SU-DHL-6 (cell line): ENCODE measurements around the gene IGSF11.
A peak's percentile ranks its signal among the peaks of the same experiment; 100 is the strongest.
"Not testable (repeated sequence)": the region's sequence is repeated elsewhere in the genome, so short reads cannot be mapped to it uniquely, and the experiment has no call there.

ENCODE experiments used
- H2AFZ ChIP-seq: fragments of 200-600 bp; sonication (generic); 2 replicates; pipeline ENCODE4 v1.6.1; 2014; ENCODE audit warnings: low read depth, mild to moderate bottlenecking, moderate library complexity, mixed read lengths, antibody characterized with exemption, low read length; ENCODE audit not compliant: severe bottlenecking
- H3F3A ChIP-seq: fragments of 200-600 bp; shearing (Covaris generic); 2 replicates; pipeline ENCODE4 v1.6.0; 2016; ENCODE audit warnings: antibody characterized with exemption, mild to moderate bottlenecking; ENCODE audit not compliant: insufficient read depth
- H3K27ac ChIP-seq: fragments of 200-600 bp; sonication (generic); 2 replicates; pipeline ENCODE4 v1.5.1; 2016; ENCODE audit warnings: low read depth, mild to moderate bottlenecking, low read length, moderate library complexity, mixed read lengths
- H3K27me3 ChIP-seq: fragments of 200-600 bp; sonication (generic), shearing (Covaris generic); 2 replicates; pipeline ENCODE4 v1.6.0; 2014; ENCODE audit warnings: mild to moderate bottlenecking, low read length
- H3K36me3 ChIP-seq: fragments of 200-600 bp; sonication (generic); 2 replicates; pipeline ENCODE4 v1.6.1; 2014; ENCODE audit warnings: mild to moderate bottlenecking, low read length, mixed read lengths
- H3K4me2 ChIP-seq: fragments of 300-600, 200-600 bp; shearing (Covaris generic), sonication (generic); 2 replicates; pipeline ENCODE4 v1.6.0; 2014; ENCODE audit warnings: low read length, low read depth, mild to moderate bottlenecking; ENCODE audit not compliant: poor library complexity, severe bottlenecking
- H3K4me3 ChIP-seq: fragments of 200-600 bp; sonication (generic); 2 replicates; pipeline ENCODE4 v1.5.1; 2014; ENCODE audit warnings: antibody characterized with exemption, low read length, mild to moderate bottlenecking, mixed read lengths; ENCODE audit not compliant: insufficient read depth, poor library complexity, severe bottlenecking
- H3K79me2 ChIP-seq: fragments of 200-600 bp; sonication (generic); 2 replicates; pipeline ENCODE4 v1.6.1; 2014; ENCODE audit warnings: mild to moderate bottlenecking, low read length, moderate library complexity; ENCODE audit not compliant: insufficient read depth
- H3K9ac ChIP-seq: fragments of 200-600 bp; sonication (generic); 2 replicates; pipeline ENCODE4 v1.7.0; 2014; ENCODE audit warnings: mild to moderate bottlenecking, low read length
- H3K9me2 ChIP-seq: fragments of 200-600 bp; sonication (generic); replicated peaks from 2 replicates; pipeline ENCODE4 v1.6.1; 2014; ENCODE audit warnings: low read length; ENCODE audit not compliant: insufficient read depth
- H3K9me3 ChIP-seq: fragments of 200-600 bp; sonication (generic); 2 replicates; pipeline ENCODE4 v1.6.1; 2014; ENCODE audit warnings: low read length, mixed read lengths; ENCODE audit not compliant: insufficient read depth
- H4K20me1 ChIP-seq: fragments of 200-600 bp; sonication (generic); 2 replicates; pipeline ENCODE4 v1.6.1; 2014; ENCODE audit warnings: low read depth, mild to moderate bottlenecking, antibody characterized with exemption, low read length, moderate library complexity, mixed read lengths
- EZH2phosphoT487 ChIP-seq: fragments of 200-600 bp; sonication (generic), shearing (Covaris generic); conservative IDR thresholded peaks from 2 replicates; pipeline ENCODE4 v1.6.1; 2018; ENCODE audit warnings: mild to moderate bottlenecking, antibody characterized with exemption, low read length, moderate library complexity, mixed read lengths
- TF ChIP-seq, protein P1 (sequence below): fragments of 200-600 bp; sonication (generic); IDR thresholded peaks from one replicate; pipeline ENCODE4 v1.5.1; 2017; ENCODE audit warnings: antibody characterized with exemption, mild to moderate bottlenecking, low read length, moderate library complexity; ENCODE audit not compliant: insufficient read depth, poor library complexity, severe bottlenecking

IGSF11 gene, protein sequence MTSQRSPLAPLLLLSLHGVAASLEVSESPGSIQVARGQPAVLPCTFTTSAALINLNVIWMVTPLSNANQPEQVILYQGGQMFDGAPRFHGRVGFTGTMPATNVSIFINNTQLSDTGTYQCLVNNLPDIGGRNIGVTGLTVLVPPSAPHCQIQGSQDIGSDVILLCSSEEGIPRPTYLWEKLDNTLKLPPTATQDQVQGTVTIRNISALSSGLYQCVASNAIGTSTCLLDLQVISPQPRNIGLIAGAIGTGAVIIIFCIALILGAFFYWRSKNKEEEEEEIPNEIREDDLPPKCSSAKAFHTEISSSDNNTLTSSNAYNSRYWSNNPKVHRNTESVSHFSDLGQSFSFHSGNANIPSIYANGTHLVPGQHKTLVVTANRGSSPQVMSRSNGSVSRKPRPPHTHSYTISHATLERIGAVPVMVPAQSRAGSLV

DNA sequence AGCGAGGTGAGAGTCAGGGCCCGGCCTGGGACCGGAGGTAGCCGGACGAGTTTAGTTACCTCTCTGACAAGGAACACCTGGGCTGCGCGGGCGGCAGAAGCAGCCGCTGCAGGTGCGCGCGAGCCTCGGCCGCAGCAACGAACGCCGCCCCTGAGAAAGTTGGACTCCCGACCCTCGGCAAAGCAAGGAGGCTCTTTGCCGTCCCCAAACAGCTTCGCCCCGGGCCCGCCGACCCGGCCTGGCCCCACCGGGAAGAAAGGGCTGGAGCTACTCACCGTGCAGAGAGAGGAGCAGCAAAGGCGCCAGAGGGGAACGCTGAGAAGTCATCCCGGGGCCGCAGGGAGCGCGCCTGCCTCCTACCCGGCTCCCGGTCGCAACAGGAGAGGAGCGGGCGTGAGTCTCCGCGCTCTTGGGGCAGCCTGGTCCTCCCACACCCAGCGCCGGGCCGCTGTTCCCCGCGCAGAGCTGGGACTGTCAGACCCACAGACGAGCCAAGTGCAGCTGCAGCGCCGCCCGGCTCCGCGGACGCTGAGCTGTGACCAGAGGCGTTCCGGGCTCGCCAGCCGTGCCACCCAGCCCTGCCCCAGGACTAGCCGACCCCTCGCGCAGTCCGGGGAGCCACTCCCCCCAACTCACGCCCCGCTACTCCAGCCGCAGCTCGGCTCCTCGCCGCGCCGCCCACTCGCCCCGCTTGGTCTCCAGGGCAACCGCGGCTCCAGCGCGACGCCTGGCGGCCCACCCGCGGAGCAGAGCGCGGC lies at the start of gene IGSF11:
TSS of gene IGSF11 (minus strand) at position 591 of the 758 bp plus-strand sequence. CDS start at position 327, 264 bp downstream.
- peak within 1 kb of the TSS; percentile 23; the same call in 1 of the 2 replicates for H3K9ac ChIP-seq
- no peak within 1 kb of the TSS for H3K27ac ChIP-seq
- H2AFZ ChIP-seq: peak within 1 kb of the TSS; percentile 39

GRCh38 chr3:119080364-119080763 lies 45.7 kb upstream of the IGSF11 start:
- Histone ChIP-seq H3F3A (no peaks in the 10 kb centered on the region), H3K4me2 (no peak overlapping the region), H3K27me3 (no peaks in the 10 kb centered on the region), H3K27ac (no peak overlapping the region), H2AFZ (no peak overlapping the region), H3K4me3 (no peak overlapping the region), H3K9me2 (no peaks in the 10 kb centered on the region), H3K79me2 (no peaks in the 10 kb centered on the region), H3K9me3 (no peaks in the 10 kb centered on the region), H3K9ac (no peak overlapping the region), H4K20me1 (no peaks in the 10 kb centered on the region), H3K36me3 (no peaks in the 10 kb centered on the region)
- TF ChIP-seq, protein P1, sequence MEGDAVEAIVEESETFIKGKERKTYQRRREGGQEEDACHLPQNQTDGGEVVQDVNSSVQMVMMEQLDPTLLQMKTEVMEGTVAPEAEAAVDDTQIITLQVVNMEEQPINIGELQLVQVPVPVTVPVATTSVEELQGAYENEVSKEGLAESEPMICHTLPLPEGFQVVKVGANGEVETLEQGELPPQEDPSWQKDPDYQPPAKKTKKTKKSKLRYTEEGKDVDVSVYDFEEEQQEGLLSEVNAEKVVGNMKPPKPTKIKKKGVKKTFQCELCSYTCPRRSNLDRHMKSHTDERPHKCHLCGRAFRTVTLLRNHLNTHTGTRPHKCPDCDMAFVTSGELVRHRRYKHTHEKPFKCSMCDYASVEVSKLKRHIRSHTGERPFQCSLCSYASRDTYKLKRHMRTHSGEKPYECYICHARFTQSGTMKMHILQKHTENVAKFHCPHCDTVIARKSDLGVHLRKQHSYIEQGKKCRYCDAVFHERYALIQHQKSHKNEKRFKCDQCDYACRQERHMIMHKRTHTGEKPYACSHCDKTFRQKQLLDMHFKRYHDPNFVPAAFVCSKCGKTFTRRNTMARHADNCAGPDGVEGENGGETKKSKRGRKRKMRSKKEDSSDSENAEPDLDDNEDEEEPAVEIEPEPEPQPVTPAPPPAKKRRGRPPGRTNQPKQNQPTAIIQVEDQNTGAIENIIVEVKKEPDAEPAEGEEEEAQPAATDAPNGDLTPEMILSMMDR: no peak
- no peak for TF ChIP-seq EZH2phosphoT487

More for the DNA sequence above, at the start of gene IGSF11:
- Histone ChIP-seq H3K4me3 (peak within 1 kb of the TSS; percentile 43), H3K9me3 (no peaks in the 10 kb centered on the region), H3K36me3 (no peaks in the 10 kb centered on the region), H3F3A (no peaks in the 10 kb centered on the region), H3K79me2 (no peaks in the 10 kb centered on the region), H3K4me2 (peak within 1 kb of the TSS; percentile 50), H3K9me2 (no peaks in the 10 kb centered on the region), H4K20me1 (no peaks in the 10 kb centered on the region), H3K27me3 (no peaks in the 10 kb centered on the region)
- TF ChIP-seq, protein P1: no peak
- 0 out of 2 replicates have a peak, but pooled peaks have one; percentile 87 for TF ChIP-seq EZH2phosphoT487

- TF ChIP-seq, protein P1: no peak
- Histone ChIP-seq H3F3A (no peaks in the 10 kb centered on the region), H3K79me2 (no peaks in the 10 kb centered on the region), H3K36me3 (no peaks in the 10 kb centered on the region), H3K9me2 (no peaks in the 10 kb centered on the region), H3K9ac (no peak overlapping the region), H3K27ac (no peak overlapping the region), H3K4me2 (no peak overlapping the region), H4K20me1 (no peaks in the 10 kb centered on the region), H2AFZ (no peak overlapping the region), H3K9me3 (no peaks in the 10 kb centered on the region), H3K27me3 (no peaks in the 10 kb centered on the region), H3K4me3 (no peak overlapping the region)
Measured at GRCh38 chr3:119073258-119074001, 38.8 kb upstream of the IGSF11 start.

- H3K9me3 ChIP-seq, H3K36me3 ChIP-seq, H3F3A ChIP-seq, H3K9ac ChIP-seq, H2AFZ ChIP-seq, H3K9me2 ChIP-seq, H3K27me3 ChIP-seq, H3K4me3 ChIP-seq, H3K4me2 ChIP-seq, H4K20me1 ChIP-seq, H3K79me2 ChIP-seq, H3K27ac ChIP-seq: not testable (repeated sequence)
Measured at GRCh38 chr3:119072451-119072850, 37.8 kb upstream of the IGSF11 start.
